ENCODE measurements around the gene AHDC1. TPM values are rescaled to one million over a fixed set of nuclear protein-coding genes. Genes with fewer than 3 reads are reported as not detected.

The AHDC1 gene
- total and polyA plus RNA-seq, 12 donors = 17.0 to 53.1 (median 40.7) TPM

DNA sequence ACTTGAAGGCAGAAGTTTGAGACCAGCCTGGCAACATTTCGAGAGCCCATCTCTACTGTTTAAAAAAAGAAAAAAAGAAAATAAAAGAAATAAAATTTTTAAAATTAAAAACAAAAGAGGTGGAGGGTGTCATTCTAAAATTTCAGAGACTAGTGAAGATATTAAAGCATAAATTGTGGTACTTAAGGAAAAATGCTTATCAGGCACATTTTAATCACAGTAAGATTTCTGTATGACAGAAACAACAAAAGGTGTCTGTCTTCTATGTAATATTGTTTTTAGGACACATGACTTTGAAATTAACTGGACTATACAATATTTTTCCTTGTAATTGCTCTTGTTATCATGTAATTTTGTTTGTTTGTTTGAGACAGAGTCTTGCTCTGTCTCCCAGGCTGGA, 118.6 kb downstream of the AHDC1 start:
- intact Hi-C loops (cut with DNase I) = loop anchor here in 3 of 10 donors (5.0 kb wide), 2 partner anchors 48 to 53 kb away; no protein-coding TSS in a partner anchor
- WGBS, 2 donors = 90 to 95% methylated on average over 1 of the region's 1 CpG
- DNase-seq (no peak), ATAC-seq (no peak)
- Histone ChIP-seq H3K4me3 (no peak overlapping the region), H3K36me3 (peaks cover 0 to 19% (median 0%) of the 10 kb centered on the region in 9 donors), H3K4me1 (peaks cover 10 to 81% (median 63%) of the 10 kb centered on the region in 9 donors), H3K27me3 (no peaks in the 10 kb centered on the region), H3K27ac (peak overlapping the region in 1 of 10 donors; percentile 7), H3K9me3 (no peaks in the 10 kb centered on the region)
- TF ChIP-seq CTCF (IDR thresholded peaks at IDR 0.05) = no peak

Other genes starting within 250 kb of the AHDC1 start
- 10 to 100 TPM; 18.6 to 71.1 (median 27.1) TPM for gene MAP3K6, start 237.2 kb downstream of the AHDC1 start, total RNA-seq
- gene MAP3K6, start 237.2 kb downstream of the AHDC1 start, polyA plus RNA-seq = 100 to 1,000 TPM in 1 of 2 donors, 10 to 100 TPM in 1; 58.5 to 179 TPM
- 100 to 1,000 TPM in 1 of 10 donors, 10 to 100 TPM in 3, 1 to 10 TPM in 6; 1.6 to 161 (median 4.2) TPM for gene FCN3, start 229.3 kb downstream of the AHDC1 start, total RNA-seq
- gene FCN3, start 229.3 kb downstream of the AHDC1 start, polyA plus RNA-seq = 100 to 1,000 TPM; 124 to 210 TPM
- not detected for gene CD164L2, start 220.8 kb downstream of the AHDC1 start, total RNA-seq
- gene CD164L2, start 220.8 kb downstream of the AHDC1 start, polyA plus RNA-seq = not detected
- gene GPR3, start 211.5 kb downstream of the AHDC1 start, total RNA-seq = 1 to 10 TPM in 2 of 10 donors, under 1 TPM in 7, not detected in 1; 0.27 to 2.0 (median 0.42) TPM
- gene GPR3, start 211.5 kb downstream of the AHDC1 start, polyA plus RNA-seq = 1 to 10 TPM in 1 of 2 donors, under 1 TPM in 1; 0.29 to 3.4 TPM
- 10 to 100 TPM; 41.2 to 75.4 (median 52.0) TPM for gene WASF2, start 114.0 kb downstream of the AHDC1 start, total RNA-seq
- 10 to 100 TPM; 19.6 to 24.8 TPM for gene WASF2, start 114.0 kb downstream of the AHDC1 start, polyA plus RNA-seq
- 10 to 100 TPM in 1 of 10 donors, 1 to 10 TPM in 9; 1.4 to 11.0 (median 2.4) TPM for gene FGR, start 31.0 kb upstream of the AHDC1 start, total RNA-seq
- 1 to 10 TPM; 4.8 to 6.9 TPM for gene FGR, start 31.0 kb upstream of the AHDC1 start, polyA plus RNA-seq
- 100 to 1,000 TPM in 2 of 10 donors, 10 to 100 TPM in 8; 24.2 to 143 (median 43.7) TPM for gene IFI6, start 68.0 kb upstream of the AHDC1 start, total RNA-seq
- 10 to 100 TPM; 50.6 to 97.2 TPM for gene IFI6, start 68.0 kb upstream of the AHDC1 start, polyA plus RNA-seq
- 10 to 100 TPM in 9 of 10 donors, 1 to 10 TPM in 1; 9.6 to 15.1 (median 13.1) TPM for gene FAM76A, start 121.8 kb upstream of the AHDC1 start, total RNA-seq
- gene FAM76A, start 121.8 kb upstream of the AHDC1 start, polyA plus RNA-seq = 1 to 10 TPM; 2.8 to 5.4 TPM
- 10 to 100 TPM; 17.2 to 45.7 (median 22.5) TPM for gene STX12, start 169.1 kb upstream of the AHDC1 start, total RNA-seq
- gene STX12, start 169.1 kb upstream of the AHDC1 start, polyA plus RNA-seq = 10 to 100 TPM; 15.1 to 20.4 TPM
- 10 to 100 TPM; 19.2 to 33.4 (median 26.2) TPM for gene PPP1R8, start 226.6 kb upstream of the AHDC1 start, total RNA-seq
- 10 to 100 TPM; 13.9 to 24.8 TPM for gene PPP1R8, start 226.6 kb upstream of the AHDC1 start, polyA plus RNA-seq